K562 (cell line): Measurements from ENCODE around the gene DDX41. TPM values are rescaled to one million over a fixed set of nuclear protein-coding genes. Genes with fewer than 3 reads are reported as not detected.

Experiments
- BMI1 ChIP-seq: fragments of 150-350 bp; IDR thresholded peaks from 2 replicates; pipeline ENCODE4 v1.6.1; 2014; ENCODE audit warnings: low read length
- EHMT2 ChIP-seq: fragments of 450-650 bp; IDR thresholded peaks from 2 replicates; pipeline ENCODE4 v1.6.1; 2018; ENCODE audit warnings: antibody characterized with exemption
- HES1 ChIP-seq: fragments of 450-650 bp; IDR thresholded peaks from 2 replicates; pipeline ENCODE4 v1.6.1; 2016; ENCODE audit warnings: low read depth, mild to moderate bottlenecking, moderate library complexity
- MBD2 ChIP-seq: sonication (generic); IDR thresholded peaks from 2 replicates; pipeline ENCODE4 v1.6.1; 2016; ENCODE audit warnings: low read depth, borderline replicate concordance
- MLX ChIP-seq, 2 experiments: fragments of 450-650 bp in 1 of 2; sonication (generic) in 1 of 2; formaldehyde crosslinking; conservative IDR thresholded peaks; 2 replicates each; pipeline versions ENCODE4 v1.4.0 to v1.8.1; 2020 to 2022; ENCODE audit warnings: mild to moderate bottlenecking in 1 of 2, missing genetic modification reagents in 1 of 2
- MTA3 ChIP-seq: fragments of 450-650 bp; formaldehyde crosslinking; IDR thresholded peaks from 2 replicates; pipeline ENCODE4 v1.6.1; 2017; ENCODE audit warnings: mild to moderate bottlenecking, borderline replicate concordance
- NR2C1 ChIP-seq, 2 experiments: fragments of 450-650 bp; IDR thresholded peaks; 2 replicates each; pipeline ENCODE4 v1.6.1; 2017; ENCODE audit warnings: mild to moderate bottlenecking in 2 of 2, antibody characterized with exemption in 1 of 2, inconsistent platforms in 1 of 2, missing compliant biosample characterization in 1 of 2, missing genetic modification characterization in 1 of 2
- RBM39 ChIP-seq: fragments of 200-400 bp; formaldehyde crosslinking; optimal IDR thresholded peaks from 2 replicates; pipeline ENCODE3; 2018; ENCODE audit warnings: low read depth, low read length
- RUNX1 ChIP-seq: sonication (generic); IDR thresholded peaks from 2 replicates; pipeline ENCODE4 v1.6.1; 2016; ENCODE audit warnings: antibody characterized with exemption, low read depth
- SAFB2 ChIP-seq: fragments of 200-400 bp; formaldehyde crosslinking; IDR thresholded peaks from 2 replicates; pipeline ENCODE4 v1.6.1; 2018; ENCODE audit warnings: borderline replicate concordance, low read length, low read depth, moderate library complexity; ENCODE audit not compliant: severe bottlenecking
- SMARCE1 ChIP-seq: fragments of 450-650 bp; IDR thresholded peaks from 2 replicates; pipeline ENCODE4 v1.7.1; 2016; ENCODE audit warnings: mild to moderate bottlenecking
- SNIP1 ChIP-seq: fragments of 450-650 bp; IDR thresholded peaks from 2 replicates; pipeline ENCODE4 v1.7.1; 2017; ENCODE audit warnings: low read depth, mild to moderate bottlenecking
- SP2 ChIP-seq: IDR thresholded peaks from 2 replicates; pipeline ENCODE4 v1.6.1; 2011; ENCODE audit warnings: mild to moderate bottlenecking, low read depth, low read length, moderate library complexity; ENCODE audit not compliant: poor library complexity, severe bottlenecking; ENCODE audit errors: extremely low read depth
- SRSF9 ChIP-seq: fragments of 200-400 bp; formaldehyde crosslinking; IDR thresholded peaks from 2 replicates; pipeline ENCODE4 v1.6.1; 2017; ENCODE audit warnings: low read depth, low read length, borderline replicate concordance
- TBP ChIP-seq: optimal IDR thresholded peaks from 2 replicates; pipeline ENCODE3; 2011; ENCODE audit warnings: low read depth, low read length, improper control_type of control experiment
- TFAM ChIP-seq: fragments of 250-450 bp; sonication (Bioruptor Pico); conservative IDR thresholded peaks from 2 replicates; pipeline ENCODE4 v1.5.0; 2021; ENCODE audit warnings: mild to moderate bottlenecking, moderate library complexity
- USF1 ChIP-seq: sonication (generic); formaldehyde crosslinking; IDR thresholded peaks from 2 replicates; pipeline ENCODE4 v1.9.0; 2022; ENCODE audit warnings: mild to moderate bottlenecking, missing genetic modification reagents
- ZBTB11 ChIP-seq, 3 experiments: fragments of 200-800 bp in 1 of 3; fragments of 250-450 bp in 1 of 3; fragments of 450-650 bp in 1 of 3; sonication (Bioruptor Pico) in 1 of 3; sonication (Bioruptor generic) in 1 of 3; formaldehyde crosslinking in 1 of 3; IDR thresholded peaks; 2 replicates each; pipeline versions ENCODE4 v1.6.1 to v1.8.0; 2016 to 2022; ENCODE audit warnings: mild to moderate bottlenecking in 2 of 3, missing genetic modification characterization in 2 of 3, missing compliant biosample characterization in 1 of 3, moderate library complexity in 1 of 3
- ZBTB9 ChIP-seq: fragments of 450-650 bp; formaldehyde crosslinking; IDR thresholded peaks from 2 replicates; pipeline ENCODE4 v1.4.0; 2020; ENCODE audit warnings: mild to moderate bottlenecking, moderate library complexity
- ZKSCAN8 ChIP-seq: fragments of 200-800 bp; sonication (Bioruptor generic); IDR thresholded peaks from 2 replicates; pipeline ENCODE4 v1.6.1; 2016; ENCODE audit warnings: missing genetic modification characterization, missing compliant biosample characterization
- ZNF239 ChIP-seq: fragments of 250-450 bp; sonication (Bioruptor Pico); IDR thresholded peaks from 2 replicates; pipeline ENCODE4 v1.4.0; 2020; ENCODE audit warnings: mild to moderate bottlenecking
- polyA plus RNA-seq, 8 experiments: library from polyadenylated mRNA; depleted of rRNA in 4 of 8; stranded (reverse) in 5 of 8; unstranded in 3 of 8; fragments of >200 nt; fragmentation: Nextera tagmentation in 2 of 8; fragmentation: Illumina TruSeq in 1 of 8; extraction: Ambion mirVana in 2 of 8; extraction: Trizol in 1 of 8; gene quantifications; 2 replicates each; pipeline versions ENCODE4 v1.2.1 to v1.2.3, GENCODE V29; 2011 to 2014; ENCODE audit warnings: inconsistent platforms in 1 of 8, missing spikeins in 1 of 8
- total RNA-seq, 7 experiments: library from RNA; depleted of rRNA in 6 of 7; stranded (reverse); fragments of >200 nt in 6 of 7; fragmentation: Illumina TruSeq in 2 of 7; extraction: Trizol in 2 of 7; gene quantifications; 2 replicates each; pipeline versions ENCODE4 v1.2.1 to v1.2.3, GENCODE V29; 2011 to 2021; ENCODE audit warnings: low replicate concordance in 1 of 7

Gene DDX41
- total and polyA plus RNA-seq, 9 of the 15 experiments (the other 6 are each of a cell fraction or from before 2014, with no cell fraction given), result 38.2 to 284 (median 116) TPM

- TF ChIP-seq MLX (CRISPR knock-in tag; conservative IDR thresholded peaks at IDR 0.05) (no peak), ZBTB9 (CRISPR knock-in tag) (peak; percentile 25; the same call in 1 of the 2 replicates), RUNX1 (no peak), SP2 (no peak), SMARCE1 (peak; percentile 57), SNIP1 (no peak), MTA3 (peak; percentile 66; the same call in 1 of the 2 replicates), ZBTB11 (CRISPR knock-in tag; IDR thresholded peaks at IDR 0.05) (0 out of 6 replicates have a peak, but pooled peaks of 1 of the 3 experiments have one; percentile 28), EHMT2 (peak; percentile 76), NR2C1 (IDR thresholded peaks at IDR 0.05) (peak; percentile 45; the same call in 1 of the 2 replicates), NR2C1 (tag; IDR thresholded peaks at IDR 0.05) (no peak), RBM39 (no peak), HES1 (0 out of 2 replicates have a peak, but pooled peaks have one; percentile 19), BMI1 (no peak), ZKSCAN8 (CRISPR knock-in tag) (no peak), TFAM (CRISPR knock-in tag) (no peak), ZNF239 (CRISPR knock-in tag) (no peak), SRSF9 (no peak), MBD2 (no peak), TBP (peak; percentile 76), SAFB2 (no peak), USF1 (CRISPR knock-in tag) (peak; percentile 93)
Measured at GRCh38 chr5:177557041-177557647, 40.4 kb upstream of the DDX41 start (continued).
